ENCODE measurements around the gene KLHL42.

- no peak for TF ChIP-seq POLR2A (IDR thresholded peaks at IDR 0.05)
- TF ChIP-seq CTCF (IDR thresholded peaks at IDR 0.05): no peak
Observed at GRCh38 chr12:27844366-27845090, 64.5 kb downstream of the KLHL42 start.

Measured in Peyer's patch (tissue), 4 donors.